CD4-positive, alpha-beta T cell (primary cell): Measurements from ENCODE around the gene CCDC87. TPM values are rescaled to one million over a fixed set of nuclear protein-coding genes. Genes with fewer than 3 reads are reported as not detected.

Experiments used
- ATAC-seq: fragments of 200-7000 bp; cut with Tn5 transposase; one replicate; pipeline ENCODE4 v1.10.0; 2022; ENCODE audit warnings: mild to moderate bottlenecking; ENCODE audit not compliant: poor library complexity
- CTCF ChIA-PET: fragments of 350-600 bp; sonication (Branson Sonifier 250); formaldehyde crosslinking; loops from one replicate; lab custom pipeline; 2021; ENCODE audit warnings: antibody characterized with exemption, inconsistent platforms; lab: Charles Lee
- POLR2A ChIA-PET: fragments of 350-600 bp; sonication (Branson Sonifier 250); formaldehyde crosslinking; loops from one replicate; lab custom pipeline; 2021; ENCODE audit warnings: antibody characterized with exemption, inconsistent platforms; lab: Charles Lee
- DNase-seq, 14 experiments: peaks; one replicate each; pipeline ENCODE4 v3.0.0-alpha.2; 2013 to 2020; ENCODE audit warnings: mixed read lengths in 2 of 14
- H3K27ac ChIP-seq, 2 donors: one replicate each; pipeline versions ENCODE4 v1.5.1 to v1.7.0; 2013; ENCODE audit warnings: low read length in 2 of 2, low read depth in 1 of 2, mild to moderate bottlenecking in 1 of 2
- H3K27me3 ChIP-seq, 2 experiments: 1 replicate in 1 of 2; 2 replicates in 1 of 2; pipeline versions ENCODE4 v1.6.1 to v1.7.0; 2013; ENCODE audit warnings: low read length in 2 of 2, control low read depth in 1 of 2, mild to moderate bottlenecking in 1 of 2, moderate library complexity in 1 of 2; ENCODE audit not compliant: insufficient read depth in 2 of 2, control insufficient read depth in 1 of 2
- H3K36me3 ChIP-seq: one replicate; pipeline ENCODE4 v1.6.1; 2013; ENCODE audit warnings: low read length, control low read depth; ENCODE audit not compliant: insufficient read depth
- H3K4me1 ChIP-seq: one replicate; pipeline ENCODE4 v1.6.1; 2013; ENCODE audit warnings: low read length, control low read depth; ENCODE audit not compliant: insufficient read depth
- H3K4me3 ChIP-seq: one replicate; pipeline ENCODE4 v1.5.1; 2013; ENCODE audit warnings: mild to moderate bottlenecking, low read length, moderate library complexity
- H3K9me3 ChIP-seq, 2 experiments: 1 replicate in 1 of 2; 2 replicates in 1 of 2; pipeline versions ENCODE4 v1.6.1 to v1.7.0; 2013; ENCODE audit warnings: low read length in 2 of 2, mild to moderate bottlenecking in 2 of 2, control low read depth in 1 of 2, moderate library complexity in 1 of 2; ENCODE audit not compliant: control insufficient read depth in 1 of 2, insufficient read depth in 1 of 2
- H3K27ac Mint-ChIP-seq: one replicate; pipeline ENCODE4 v1.8.0; 2020; ENCODE audit warnings: mixed read lengths
- H3K27me3 Mint-ChIP-seq: one replicate; pipeline ENCODE4 v1.8.0; 2021; ENCODE audit warnings: mixed read lengths
- H3K36me3 Mint-ChIP-seq: one replicate; pipeline ENCODE4 v1.8.0; 2021; ENCODE audit warnings: low read depth, mixed read lengths
- H3K4me1 Mint-ChIP-seq: one replicate; pipeline ENCODE4 v1.8.0; 2021; ENCODE audit warnings: low read depth, mixed read lengths
- H3K4me3 Mint-ChIP-seq: one replicate; pipeline ENCODE4 v1.8.0; 2020; ENCODE audit warnings: mild to moderate bottlenecking, mixed read lengths
- H3K9me3 Mint-ChIP-seq: one replicate; pipeline ENCODE4 v1.8.0; 2020; ENCODE audit warnings: mixed read lengths
- intact Hi-C, 2 experiments: fragments of 100-400 bp; cut with DNase I in 1 of 2; cut with micrococcal nuclease in 1 of 2; formaldehyde crosslinking; loops; one replicate each; pipeline versions ENCODE4 v1.15.1 to v1.9.0; 2023 to 2025; cut with DNase I, micrococcal nuclease
- total RNA-seq, 174 experiments: library from RNA in 2 of 174; stranded (reverse) in 2 of 174; gene quantifications; one replicate each; pipeline ENCODE4 v1.2.3 and lab custom pipeline; 2021 to 2026
- TF ChIP-seq, protein P1 (sequence below): fragments of 200-600 bp; IDR thresholded peaks from one replicate; pipeline ENCODE4 v1.8.0; 2022; ENCODE audit warnings: antibody characterized with exemption, mild to moderate bottlenecking

Gene CCDC87
- total RNA-seq, 2 experiments from 2014 or later: 0.22 to 0.25 TPM

DNA sequence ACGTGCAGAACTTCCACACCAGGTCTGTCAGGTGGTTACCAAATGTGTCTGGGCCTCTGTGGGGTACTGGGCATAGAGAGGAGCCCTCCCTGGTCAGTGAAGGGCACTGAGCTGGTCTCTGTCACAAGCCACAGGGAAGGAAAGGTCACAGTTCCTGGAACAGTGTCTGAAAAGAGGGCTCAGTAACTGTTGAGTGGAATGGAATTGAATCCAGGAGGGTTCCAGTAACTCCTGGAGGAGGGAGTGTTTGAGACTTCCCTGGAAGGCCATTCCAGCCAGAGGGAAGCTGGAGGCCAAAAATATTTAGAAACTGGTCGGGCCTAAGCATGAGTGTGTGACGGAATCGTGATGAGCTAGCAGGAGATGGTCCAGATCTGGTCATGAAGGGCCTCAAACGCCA is 38.3 kb downstream of the CCDC87 start:
- H3K4me3 ChIP-seq: no peak overlapping the region
- ATAC-seq (no peak), DNase-seq (no peak)
- ChIA-PET CTCF (no interaction called here), POLR2A (no interaction called here)
- Mint-ChIP-seq H3K4me3 (no peak overlapping the region), H3K27me3 (peaks cover 14% of the 10 kb centered on the region), H3K9me3 (no peaks in the 10 kb centered on the region), H3K36me3 (no peaks in the 10 kb centered on the region), H3K27ac (no peak overlapping the region), H3K4me1 (peaks cover 5% of the 10 kb centered on the region)
- H3K9me3 ChIP-seq: peaks cover 0 to 6% of the 10 kb centered on the region in 2 experiments
- no peaks in the 10 kb centered on the region for H3K36me3 ChIP-seq
- TF ChIP-seq, protein P1, sequence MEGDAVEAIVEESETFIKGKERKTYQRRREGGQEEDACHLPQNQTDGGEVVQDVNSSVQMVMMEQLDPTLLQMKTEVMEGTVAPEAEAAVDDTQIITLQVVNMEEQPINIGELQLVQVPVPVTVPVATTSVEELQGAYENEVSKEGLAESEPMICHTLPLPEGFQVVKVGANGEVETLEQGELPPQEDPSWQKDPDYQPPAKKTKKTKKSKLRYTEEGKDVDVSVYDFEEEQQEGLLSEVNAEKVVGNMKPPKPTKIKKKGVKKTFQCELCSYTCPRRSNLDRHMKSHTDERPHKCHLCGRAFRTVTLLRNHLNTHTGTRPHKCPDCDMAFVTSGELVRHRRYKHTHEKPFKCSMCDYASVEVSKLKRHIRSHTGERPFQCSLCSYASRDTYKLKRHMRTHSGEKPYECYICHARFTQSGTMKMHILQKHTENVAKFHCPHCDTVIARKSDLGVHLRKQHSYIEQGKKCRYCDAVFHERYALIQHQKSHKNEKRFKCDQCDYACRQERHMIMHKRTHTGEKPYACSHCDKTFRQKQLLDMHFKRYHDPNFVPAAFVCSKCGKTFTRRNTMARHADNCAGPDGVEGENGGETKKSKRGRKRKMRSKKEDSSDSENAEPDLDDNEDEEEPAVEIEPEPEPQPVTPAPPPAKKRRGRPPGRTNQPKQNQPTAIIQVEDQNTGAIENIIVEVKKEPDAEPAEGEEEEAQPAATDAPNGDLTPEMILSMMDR: no peak
- H3K27me3 ChIP-seq: peaks cover 8 to 9% of the 10 kb centered on the region in 2 experiments
- H3K4me1 ChIP-seq: peaks cover 9% of the 10 kb centered on the region
- H3K27ac ChIP-seq: no peak overlapping the region
- intact Hi-C loops: no loop called here

DNA sequence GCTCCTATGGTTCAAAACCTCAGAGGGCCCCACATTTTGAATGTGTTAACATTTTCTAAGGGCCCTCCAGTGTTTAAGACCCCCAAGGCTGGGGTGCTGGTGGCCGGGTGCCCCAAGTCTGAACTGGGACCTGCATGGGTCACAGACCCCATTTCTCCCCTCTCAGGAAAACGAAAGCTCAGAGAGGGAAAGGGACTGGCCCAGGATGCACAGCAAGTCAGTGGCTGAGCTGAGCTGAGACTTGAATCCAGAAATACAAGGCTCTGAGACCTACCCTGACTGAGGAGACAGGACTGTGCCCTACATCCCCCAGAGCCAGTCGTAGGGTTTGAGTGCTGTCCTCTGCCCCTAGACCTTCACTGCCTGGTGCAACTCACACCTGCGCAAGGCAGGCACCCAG is 42.0 kb downstream of the CCDC87 start:
- TF ChIP-seq, protein P1: no peak

DNA sequence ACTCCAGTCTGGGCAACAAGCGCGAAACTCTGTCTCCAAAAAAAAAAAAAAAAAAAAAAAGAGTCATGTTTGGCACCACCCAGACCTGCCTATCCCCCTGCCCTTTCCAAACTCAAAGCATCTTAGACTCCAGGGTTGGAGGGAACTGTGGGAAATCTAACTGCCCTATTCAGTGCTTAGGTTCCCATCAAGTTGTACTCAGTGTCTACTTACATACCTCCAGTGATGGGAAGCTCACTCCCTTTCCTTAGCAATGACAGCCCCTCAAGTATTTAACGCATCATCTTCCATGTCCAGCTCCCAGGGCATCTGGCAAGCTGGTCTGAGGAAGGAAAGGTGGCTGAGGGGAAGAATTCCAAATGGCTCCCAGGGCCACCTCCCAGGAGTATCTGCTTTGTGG is 43.2 kb downstream of the CCDC87 start:
- POLR2A ChIA-PET: no interaction called here
- CTCF ChIA-PET: no interaction called here
- no peaks in the 10 kb centered on the region for H3K36me3 Mint-ChIP-seq
- intact Hi-C loops: no loop called here
- H3K36me3 ChIP-seq: no peaks in the 10 kb centered on the region
- DNase-seq (no peak), ATAC-seq (no peak)
- H3K27me3 Mint-ChIP-seq: no peaks in the 10 kb centered on the region
- H3K27me3 ChIP-seq: no peaks in the 10 kb centered on the region
- TF ChIP-seq, protein P1: no peak
- no peaks in the 10 kb centered on the region for H3K9me3 ChIP-seq
- no peak overlapping the region for H3K27ac ChIP-seq
- no peak overlapping the region for H3K4me3 ChIP-seq
- no peaks in the 10 kb centered on the region for H3K9me3 Mint-ChIP-seq
- no peak overlapping the region for H3K27ac Mint-ChIP-seq
- H3K4me1 ChIP-seq: peaks cover 21% of the 10 kb centered on the region
- H3K4me1 Mint-ChIP-seq: peaks cover 6% of the 10 kb centered on the region
- H3K4me3 Mint-ChIP-seq: no peak overlapping the region

More for the DNA sequence above, 42.0 kb downstream of the CCDC87 start:
- peaks cover 12% of the 10 kb centered on the region for H3K4me1 ChIP-seq
- no peak for DNase-seq
- H3K4me1 Mint-ChIP-seq: no peaks in the 10 kb centered on the region
- no peaks in the 10 kb centered on the region for H3K27me3 ChIP-seq
- no peaks in the 10 kb centered on the region for H3K9me3 Mint-ChIP-seq
- no peaks in the 10 kb centered on the region for H3K36me3 Mint-ChIP-seq
- H3K27ac Mint-ChIP-seq: no peak overlapping the region
- peaks cover 6% of the 10 kb centered on the region for H3K27me3 Mint-ChIP-seq
- H3K4me3 Mint-ChIP-seq: no peak overlapping the region
- no peak for ATAC-seq
- H3K27ac ChIP-seq: no peak overlapping the region
- ChIA-PET CTCF (no interaction called here), POLR2A (no interaction called here)
- no peaks in the 10 kb centered on the region for H3K9me3 ChIP-seq
- no peaks in the 10 kb centered on the region for H3K36me3 ChIP-seq
- no peak overlapping the region for H3K4me3 ChIP-seq
- intact Hi-C loops: no loop called here
